Astrocyte (in vitro differentiated cells and primary cell): Measurements from ENCODE around the gene EDC3. TPM values are rescaled to one million over a fixed set of nuclear protein-coding genes. Genes with fewer than 3 reads are reported as not detected.

Experiments used
- DNase-seq: peaks from one replicate; pipeline ENCODE4 v3.0.0-alpha.2; 2010; ENCODE audit warnings: low read depth
- FAIRE-seq: peaks from 2 replicates; lab custom pipeline; 2011; peaks lifted over from hg19 to GRCh38; lab: Jason Lieb, UNC
- H2AFZ ChIP-seq: 2 replicates; pipeline ENCODE4 v1.6.0; 2012; ENCODE audit warnings: low read depth, low read length, inconsistent platforms
- H3K27ac ChIP-seq: 2 replicates; pipeline ENCODE4 v1.5.1; 2011; ENCODE audit warnings: low read depth, low read length, inconsistent platforms
- H3K27me3 ChIP-seq: 2 replicates; pipeline ENCODE4 v1.6.0; 2011; ENCODE audit warnings: low read length, inconsistent platforms; ENCODE audit not compliant: insufficient read depth
- H3K36me3 ChIP-seq: 2 replicates; pipeline ENCODE4 v1.5.1; 2011; ENCODE audit warnings: low read length, inconsistent platforms; ENCODE audit not compliant: insufficient read depth
- H3K4me1 ChIP-seq: 2 replicates; pipeline ENCODE4 v1.5.1; 2011; ENCODE audit warnings: low read length, inconsistent platforms; ENCODE audit not compliant: insufficient read depth
- H3K4me2 ChIP-seq: 2 replicates; pipeline ENCODE4 v1.6.0; 2012; ENCODE audit warnings: low read length, inconsistent platforms
- H3K4me3 ChIP-seq: 2 replicates; pipeline ENCODE4 v1.5.1; 2011; ENCODE audit warnings: low read depth, mild to moderate bottlenecking, low read length, inconsistent platforms; ENCODE audit not compliant: insufficient read depth
- H3K79me2 ChIP-seq: 2 replicates; pipeline ENCODE4 v1.6.0; 2012; ENCODE audit warnings: mild to moderate bottlenecking, low read length, inconsistent platforms; ENCODE audit not compliant: insufficient read depth
- H3K9ac ChIP-seq: 2 replicates; pipeline ENCODE4 v1.6.0; 2012; ENCODE audit warnings: mild to moderate bottlenecking, low read length, inconsistent platforms
- H3K9me3 ChIP-seq: 2 replicates; pipeline ENCODE4 v1.5.1; 2012; ENCODE audit warnings: low read depth, mild to moderate bottlenecking, low read length, inconsistent platforms; ENCODE audit not compliant: insufficient read depth
- H4K20me1 ChIP-seq: 2 replicates; pipeline ENCODE4 v1.6.0; 2012; ENCODE audit warnings: low read length, inconsistent platforms; ENCODE audit not compliant: insufficient read depth
- H3K27ac Mint-ChIP-seq: one replicate; pipeline ENCODE4 v1.8.0; 2021; ENCODE audit warnings: mild to moderate bottlenecking, mixed read lengths; ENCODE audit not compliant: unreplicated experiment
- H3K27me3 Mint-ChIP-seq: one replicate; pipeline ENCODE4 v1.8.0; 2021; ENCODE audit warnings: low read depth, mixed read lengths; ENCODE audit not compliant: unreplicated experiment
- H3K36me3 Mint-ChIP-seq: one replicate; pipeline ENCODE4 v1.8.0; 2021; ENCODE audit warnings: low read depth, mixed read lengths; ENCODE audit not compliant: unreplicated experiment
- H3K4me1 Mint-ChIP-seq: one replicate; pipeline ENCODE4 v1.8.0; 2021; ENCODE audit warnings: low read depth, mixed read lengths; ENCODE audit not compliant: unreplicated experiment
- H3K4me3 Mint-ChIP-seq: one replicate; pipeline ENCODE4 v1.8.0; 2021; ENCODE audit warnings: mild to moderate bottlenecking, moderate library complexity, mixed read lengths; ENCODE audit not compliant: unreplicated experiment
- H3K9me3 Mint-ChIP-seq: one replicate; pipeline ENCODE4 v1.8.0; 2021; ENCODE audit warnings: mild to moderate bottlenecking, mixed read lengths; ENCODE audit not compliant: unreplicated experiment
- EZH2 ChIP-seq: IDR thresholded peaks from 2 replicates; pipeline ENCODE4 v1.6.1; 2012; ENCODE audit warnings: mild to moderate bottlenecking, low read length, inconsistent platforms; ENCODE audit not compliant: insufficient read depth
- total RNA-seq: library from RNA; stranded (reverse); gene quantifications from 2 replicates; pipeline ENCODE4 v1.2.1, GENCODE V29; 2021
- TF ChIP-seq, protein P1 (sequence below): IDR thresholded peaks from 2 replicates; pipeline ENCODE4 v1.5.1; 2011; ENCODE audit warnings: low read depth, mild to moderate bottlenecking, inconsistent platforms, low read length, moderate library complexity; ENCODE audit not compliant: insufficient read depth

The EDC3 gene
- total RNA-seq, 1 donor from 2014 or later = 47.6 TPM

DNA sequence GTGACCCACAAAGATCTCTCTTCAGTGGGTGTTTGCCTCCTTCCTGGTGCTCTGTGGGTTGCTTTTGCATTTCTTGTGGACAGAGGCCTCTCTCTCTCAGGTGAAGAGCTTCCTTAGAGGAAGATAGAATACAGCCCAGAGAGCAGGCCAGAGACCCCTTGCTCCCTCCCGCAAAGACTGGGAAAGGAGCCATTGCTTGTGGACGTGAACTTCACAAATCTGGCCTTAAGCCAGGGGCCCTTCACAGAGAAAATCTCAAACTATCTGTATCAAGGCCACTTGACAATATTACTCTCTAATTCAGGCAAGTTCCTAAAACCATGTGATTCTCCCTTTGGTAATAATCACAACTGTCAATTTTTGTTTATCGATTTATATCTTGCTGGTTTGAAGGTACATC lies 110.6 kb downstream of the EDC3 start:
- TF ChIP-seq, protein P1, sequence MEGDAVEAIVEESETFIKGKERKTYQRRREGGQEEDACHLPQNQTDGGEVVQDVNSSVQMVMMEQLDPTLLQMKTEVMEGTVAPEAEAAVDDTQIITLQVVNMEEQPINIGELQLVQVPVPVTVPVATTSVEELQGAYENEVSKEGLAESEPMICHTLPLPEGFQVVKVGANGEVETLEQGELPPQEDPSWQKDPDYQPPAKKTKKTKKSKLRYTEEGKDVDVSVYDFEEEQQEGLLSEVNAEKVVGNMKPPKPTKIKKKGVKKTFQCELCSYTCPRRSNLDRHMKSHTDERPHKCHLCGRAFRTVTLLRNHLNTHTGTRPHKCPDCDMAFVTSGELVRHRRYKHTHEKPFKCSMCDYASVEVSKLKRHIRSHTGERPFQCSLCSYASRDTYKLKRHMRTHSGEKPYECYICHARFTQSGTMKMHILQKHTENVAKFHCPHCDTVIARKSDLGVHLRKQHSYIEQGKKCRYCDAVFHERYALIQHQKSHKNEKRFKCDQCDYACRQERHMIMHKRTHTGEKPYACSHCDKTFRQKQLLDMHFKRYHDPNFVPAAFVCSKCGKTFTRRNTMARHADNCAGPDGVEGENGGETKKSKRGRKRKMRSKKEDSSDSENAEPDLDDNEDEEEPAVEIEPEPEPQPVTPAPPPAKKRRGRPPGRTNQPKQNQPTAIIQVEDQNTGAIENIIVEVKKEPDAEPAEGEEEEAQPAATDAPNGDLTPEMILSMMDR = no peak
- no peak for TF ChIP-seq EZH2
- Mint-ChIP-seq H3K27me3 (peaks cover 3% of the 10 kb centered on the region), H3K4me3 (no peak overlapping the region), H3K9me3 (no peaks in the 10 kb centered on the region), H3K36me3 (peaks cover 20% of the 10 kb centered on the region), H3K27ac (no peak overlapping the region), H3K4me1 (peaks cover 16% of the 10 kb centered on the region)
- Histone ChIP-seq H3K4me2 (no peak overlapping the region), H3K27ac (no peak overlapping the region), H3K4me1 (peaks cover 8% of the 10 kb centered on the region), H3K9me3 (no peaks in the 10 kb centered on the region), H3K9ac (no peak overlapping the region), H3K36me3 (no peaks in the 10 kb centered on the region), H3K4me3 (no peak overlapping the region), H3K27me3 (no peaks in the 10 kb centered on the region), H3K79me2 (no peaks in the 10 kb centered on the region), H4K20me1 (no peaks in the 10 kb centered on the region), H2AFZ (no peak overlapping the region)
- no peak for FAIRE-seq
- DNase-seq = no peak

DNA sequence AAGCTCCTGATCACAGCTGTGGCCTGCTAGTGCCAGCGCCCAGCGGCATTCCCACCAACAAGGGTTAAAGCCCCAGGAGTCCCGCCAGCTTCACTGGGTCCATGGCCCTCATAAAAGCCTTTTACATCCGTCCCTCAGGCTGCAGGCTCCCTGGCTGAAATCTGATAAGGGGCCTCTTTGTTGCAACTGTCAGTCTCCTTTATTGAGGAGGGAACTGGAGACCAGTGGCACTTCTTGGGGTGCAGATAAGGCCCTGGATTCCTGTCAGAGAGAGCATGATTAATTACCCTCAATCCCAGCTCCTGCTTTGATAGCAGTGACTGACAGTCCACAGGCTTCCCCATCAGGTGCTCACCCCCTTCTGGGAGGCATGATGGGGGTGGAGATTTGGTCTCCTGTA lies 111.0 kb downstream of the EDC3 start:
- Histone ChIP-seq H3K27me3 (no peaks in the 10 kb centered on the region), H3K36me3 (peaks cover 2% of the 10 kb centered on the region), H3K79me2 (no peaks in the 10 kb centered on the region), H3K4me2 (no peak overlapping the region), H3K4me3 (no peak overlapping the region), H3K27ac (no peak overlapping the region), H2AFZ (no peak overlapping the region), H3K4me1 (peaks cover 8% of the 10 kb centered on the region), H3K9me3 (no peaks in the 10 kb centered on the region), H3K9ac (no peak overlapping the region), H4K20me1 (no peaks in the 10 kb centered on the region)
- H3K27ac Mint-ChIP-seq = no peak overlapping the region
- H3K4me1 Mint-ChIP-seq = peaks cover 14% of the 10 kb centered on the region
- no peak overlapping the region for H3K4me3 Mint-ChIP-seq
- H3K9me3 Mint-ChIP-seq = no peaks in the 10 kb centered on the region
- no peak for TF ChIP-seq EZH2
- TF ChIP-seq, protein P1 = no peak
- DNase-seq (no peak), FAIRE-seq (no peak)
- peaks cover 3% of the 10 kb centered on the region for H3K27me3 Mint-ChIP-seq
- H3K36me3 Mint-ChIP-seq = peaks cover 17% of the 10 kb centered on the region

DNA sequence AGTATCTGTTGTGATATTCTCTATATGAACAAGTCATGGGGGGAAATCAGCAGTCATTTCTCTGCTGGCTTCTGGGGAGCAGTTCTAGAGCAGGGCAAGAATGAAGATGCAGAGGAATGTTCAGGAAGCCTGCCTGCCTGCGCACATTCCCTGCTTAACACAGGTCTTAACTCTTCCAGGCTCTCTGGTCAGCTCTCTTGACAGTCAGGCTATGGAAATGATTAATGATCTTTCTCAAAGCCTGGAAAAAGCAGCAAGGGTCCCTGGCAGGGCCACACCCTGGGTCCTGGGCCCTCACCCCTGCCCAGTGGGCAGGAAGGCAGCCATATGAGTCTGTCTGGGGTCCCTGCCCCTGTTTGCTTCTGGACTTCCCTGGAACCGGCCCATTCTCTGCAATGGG lies 111.6 kb downstream of the EDC3 start:
- Histone ChIP-seq H2AFZ (no peak overlapping the region), H3K4me3 (no peak overlapping the region), H3K27me3 (no peaks in the 10 kb centered on the region), H3K9me3 (no peaks in the 10 kb centered on the region), H4K20me1 (no peaks in the 10 kb centered on the region), H3K9ac (no peak overlapping the region), H3K79me2 (no peaks in the 10 kb centered on the region), H3K36me3 (peaks cover 2% of the 10 kb centered on the region), H3K27ac (no peak overlapping the region), H3K4me2 (no peak overlapping the region), H3K4me1 (peaks cover 8% of the 10 kb centered on the region)
- TF ChIP-seq EZH2 = no peak
- TF ChIP-seq, protein P1 = no peak
- H3K9me3 Mint-ChIP-seq = no peaks in the 10 kb centered on the region
- DNase-seq (no peak), FAIRE-seq (no peak)
- H3K27me3 Mint-ChIP-seq = peaks cover 3% of the 10 kb centered on the region
- no peak overlapping the region for H3K27ac Mint-ChIP-seq
- H3K4me1 Mint-ChIP-seq = peaks cover 14% of the 10 kb centered on the region
- H3K36me3 Mint-ChIP-seq = peaks cover 18% of the 10 kb centered on the region
- no peak overlapping the region for H3K4me3 Mint-ChIP-seq

Other genes with a start within 250 kb of the EDC3 start
- gene UBL7, start 234.9 kb downstream of the EDC3 start, total RNA-seq = 40.9 and 46.1 TPM in 2 replicates
- 11.9 and 18.5 TPM in 2 replicates for gene ARID3B, start 154.8 kb downstream of the EDC3 start, total RNA-seq
- 57.4 and 65.8 TPM in 2 replicates for gene CLK3, start 80.2 kb downstream of the EDC3 start, total RNA-seq
- 0.58 and 0.91 TPM in 2 replicates for gene CYP1A1, start 29.5 kb upstream of the EDC3 start, total RNA-seq
- gene CYP1A2, start 52.8 kb upstream of the EDC3 start, total RNA-seq = not detected in 2 replicates
- 45.4 and 49.8 TPM in 2 replicates for gene CSK, start 86.1 kb upstream of the EDC3 start, total RNA-seq
- 0.32 TPM in 1 of 2 replicates, not detected in the other for gene LMAN1L, start 116.8 kb upstream of the EDC3 start, total RNA-seq
- gene CPLX3, start 130.6 kb upstream of the EDC3 start, total RNA-seq = not detected in 2 replicates
- gene ULK3, start 147.1 kb upstream of the EDC3 start, total RNA-seq = 14.2 and 15.6 TPM in 2 replicates
- gene SCAMP2, start 177.3 kb upstream of the EDC3 start, total RNA-seq = 56.4 and 58.7 TPM in 2 replicates
- 25.9 and 29.2 TPM in 2 replicates for gene MPI, start 194.0 kb upstream of the EDC3 start, total RNA-seq
- 86.4 and 97.1 TPM in 2 replicates for gene FAM219B, start 210.8 kb upstream of the EDC3 start, total RNA-seq
- gene COX5A, start 242.0 kb upstream of the EDC3 start, total RNA-seq = 192 and 207 TPM in 2 replicates